ENCODE measurements around the gene ZCCHC12. TPM values are rescaled to one million over a fixed set of nuclear protein-coding genes. Genes with fewer than 3 reads are reported as not detected.
"Not testable (repeated sequence)": the region's sequence is repeated elsewhere in the genome, so short reads cannot be mapped to it uniquely, and the experiment has no call there.

Gene ZCCHC12
- total and polyA plus RNA-seq, 9 of the 15 experiments (the other 6 are each of a cell fraction or from before 2014, with no cell fraction given), result 0.07 to 0.15 TPM; not detected in 7

DNA sequence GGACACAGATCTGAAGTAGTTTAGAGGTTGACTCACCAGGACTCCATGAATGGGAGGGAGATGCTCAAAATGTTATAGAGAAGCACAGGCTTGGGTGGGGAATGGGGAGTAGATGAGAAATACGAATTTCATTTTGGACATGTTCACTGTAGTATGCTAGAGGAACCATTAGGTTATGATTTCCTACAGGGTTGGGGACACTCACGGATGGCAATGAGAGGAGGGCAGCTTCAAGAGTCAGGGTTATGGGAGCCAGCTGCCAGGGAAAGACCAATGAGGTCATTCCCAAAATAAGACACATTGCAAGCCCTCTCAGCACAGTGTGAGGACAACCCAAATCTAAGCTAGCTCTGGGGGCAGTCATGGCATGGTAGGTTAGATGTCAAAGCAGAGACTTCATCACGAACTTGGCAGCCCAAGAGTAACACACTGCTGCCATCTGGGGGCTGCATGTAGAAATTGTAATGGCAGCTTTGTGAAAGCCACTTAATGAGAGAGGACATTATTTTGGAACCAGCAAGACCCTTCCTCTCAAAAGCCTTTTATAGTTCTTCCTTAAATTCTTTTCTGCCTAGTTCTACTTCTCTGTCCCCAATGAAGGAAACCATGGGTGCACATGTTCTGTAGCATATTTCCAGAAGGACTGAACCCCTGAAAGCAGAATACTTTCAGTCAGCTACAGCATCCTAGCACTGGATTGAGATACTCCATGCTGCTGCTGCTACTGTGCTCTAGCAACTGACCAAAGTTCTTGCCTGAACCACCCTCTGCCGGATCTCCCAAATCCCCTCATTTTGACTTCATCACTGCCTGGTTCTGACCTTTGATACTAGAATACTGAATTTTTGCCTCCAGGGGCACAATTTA, 16.2 kb upstream of the ZCCHC12 start (continued):
- TF ChIP-seq, protein P1, sequence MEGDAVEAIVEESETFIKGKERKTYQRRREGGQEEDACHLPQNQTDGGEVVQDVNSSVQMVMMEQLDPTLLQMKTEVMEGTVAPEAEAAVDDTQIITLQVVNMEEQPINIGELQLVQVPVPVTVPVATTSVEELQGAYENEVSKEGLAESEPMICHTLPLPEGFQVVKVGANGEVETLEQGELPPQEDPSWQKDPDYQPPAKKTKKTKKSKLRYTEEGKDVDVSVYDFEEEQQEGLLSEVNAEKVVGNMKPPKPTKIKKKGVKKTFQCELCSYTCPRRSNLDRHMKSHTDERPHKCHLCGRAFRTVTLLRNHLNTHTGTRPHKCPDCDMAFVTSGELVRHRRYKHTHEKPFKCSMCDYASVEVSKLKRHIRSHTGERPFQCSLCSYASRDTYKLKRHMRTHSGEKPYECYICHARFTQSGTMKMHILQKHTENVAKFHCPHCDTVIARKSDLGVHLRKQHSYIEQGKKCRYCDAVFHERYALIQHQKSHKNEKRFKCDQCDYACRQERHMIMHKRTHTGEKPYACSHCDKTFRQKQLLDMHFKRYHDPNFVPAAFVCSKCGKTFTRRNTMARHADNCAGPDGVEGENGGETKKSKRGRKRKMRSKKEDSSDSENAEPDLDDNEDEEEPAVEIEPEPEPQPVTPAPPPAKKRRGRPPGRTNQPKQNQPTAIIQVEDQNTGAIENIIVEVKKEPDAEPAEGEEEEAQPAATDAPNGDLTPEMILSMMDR (IDR thresholded peaks at IDR 0.05 in 2 of 3, conservative IDR thresholded peaks at IDR 0.05 in 1 of 3; ENCODE audit: insufficient read depth in 2 of 3, low read depth in 1 of 3, low read length in 3 of 3), result peak; percentile 72 to 82 (median 74)

DNA sequence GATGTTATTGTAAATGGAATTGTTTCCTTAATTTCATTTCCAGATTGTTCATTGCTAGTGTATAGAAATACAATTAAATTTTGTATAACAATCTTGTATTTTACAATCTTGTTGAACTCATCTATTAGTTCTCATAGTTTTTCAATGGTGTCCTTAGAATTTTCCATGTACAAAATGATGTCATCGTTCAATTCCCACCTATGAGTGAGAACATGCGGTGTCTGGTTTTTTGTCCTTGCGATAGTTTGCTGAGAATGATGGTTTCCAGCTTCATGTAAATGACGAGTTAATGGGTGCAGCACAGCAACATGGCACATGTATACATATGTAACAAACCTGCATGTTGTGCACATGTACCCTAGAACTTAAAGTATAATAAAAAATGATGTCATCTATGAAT, 6.4 kb upstream of the ZCCHC12 start:
- H3K9me3 ChIP-seq (replicated peaks; ENCODE audit: control insufficient read depth, insufficient read depth, low read depth, low read length); H2AFZ ChIP-seq (ENCODE audit: low read depth, low read length); H3K27ac ChIP-seq (ENCODE audit: extremely low read depth, low read depth, low read length); intact Hi-C loops (cut with micrococcal nuclease); H3K4me2 ChIP-seq (ENCODE audit: insufficient read depth, low read length); H3K4me1 ChIP-seq (replicated peaks in 1 of 2; ENCODE audit: control insufficient read depth in 2 of 2, insufficient read depth in 2 of 2, low read length in 2 of 2); CTCF ChIA-PET (ENCODE audit: low intra/inter-chr PET ratio); in situ Hi-C loops (cut with MboI); ATAC-seq; BruUV-seq (replicated peaks); H3K4me3 ChIP-seq; DNase-seq (ENCODE audit: extremely low read depth in 1 of 4, low spot score in 3 of 4); H3K9ac ChIP-seq (ENCODE audit: insufficient read depth in 1 of 2, low read depth in 2 of 2, low read length in 2 of 2); FAIRE-seq; H3K79me2 ChIP-seq (ENCODE audit: control insufficient read depth, insufficient read depth, low read length); H3K36me3 ChIP-seq (ENCODE audit: control insufficient read depth, insufficient read depth, low read length); H3K27me3 ChIP-seq (ENCODE audit: control insufficient read depth in 2 of 2, insufficient read depth in 2 of 2, low read length in 2 of 2); H4K20me1 ChIP-seq (replicated peaks; ENCODE audit: control insufficient read depth, insufficient read depth, low read length); POLR2A ChIA-PET; H3K9me1 ChIP-seq (ENCODE audit: control insufficient read depth, insufficient read depth, low read length): not testable (repeated sequence)
- TF ChIP-seq, protein P2, sequence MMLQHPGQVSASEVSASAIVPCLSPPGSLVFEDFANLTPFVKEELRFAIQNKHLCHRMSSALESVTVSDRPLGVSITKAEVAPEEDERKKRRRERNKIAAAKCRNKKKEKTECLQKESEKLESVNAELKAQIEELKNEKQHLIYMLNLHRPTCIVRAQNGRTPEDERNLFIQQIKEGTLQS (IDR thresholded peaks at IDR 0.05), result 0 out of 2 replicates have a peak, but pooled peaks have one; percentile 22
- TF ChIP-seq, protein P2 (CRISPR knock-in tag; conservative IDR thresholded peaks at IDR 0.05), result not testable (repeated sequence)
- WGBS (ENCODE audit: insufficient coverage, low coverage, missing lambda C conversion rate), result 35% methylated on average over 4 of the region's 4 CpGs
